ENCODE results near the gene GDPGP1. TPM values are rescaled to one million over a fixed set of nuclear protein-coding genes. Genes with fewer than 3 reads are reported as not detected.

Gene GDPGP1
- total and polyA plus RNA-seq, 9 of the 15 experiments (the other 6 are each of a cell fraction or from before 2014, with no cell fraction given) = 0.78 to 6.1 (median 2.8) TPM

- TF ChIP-seq, protein P1, sequence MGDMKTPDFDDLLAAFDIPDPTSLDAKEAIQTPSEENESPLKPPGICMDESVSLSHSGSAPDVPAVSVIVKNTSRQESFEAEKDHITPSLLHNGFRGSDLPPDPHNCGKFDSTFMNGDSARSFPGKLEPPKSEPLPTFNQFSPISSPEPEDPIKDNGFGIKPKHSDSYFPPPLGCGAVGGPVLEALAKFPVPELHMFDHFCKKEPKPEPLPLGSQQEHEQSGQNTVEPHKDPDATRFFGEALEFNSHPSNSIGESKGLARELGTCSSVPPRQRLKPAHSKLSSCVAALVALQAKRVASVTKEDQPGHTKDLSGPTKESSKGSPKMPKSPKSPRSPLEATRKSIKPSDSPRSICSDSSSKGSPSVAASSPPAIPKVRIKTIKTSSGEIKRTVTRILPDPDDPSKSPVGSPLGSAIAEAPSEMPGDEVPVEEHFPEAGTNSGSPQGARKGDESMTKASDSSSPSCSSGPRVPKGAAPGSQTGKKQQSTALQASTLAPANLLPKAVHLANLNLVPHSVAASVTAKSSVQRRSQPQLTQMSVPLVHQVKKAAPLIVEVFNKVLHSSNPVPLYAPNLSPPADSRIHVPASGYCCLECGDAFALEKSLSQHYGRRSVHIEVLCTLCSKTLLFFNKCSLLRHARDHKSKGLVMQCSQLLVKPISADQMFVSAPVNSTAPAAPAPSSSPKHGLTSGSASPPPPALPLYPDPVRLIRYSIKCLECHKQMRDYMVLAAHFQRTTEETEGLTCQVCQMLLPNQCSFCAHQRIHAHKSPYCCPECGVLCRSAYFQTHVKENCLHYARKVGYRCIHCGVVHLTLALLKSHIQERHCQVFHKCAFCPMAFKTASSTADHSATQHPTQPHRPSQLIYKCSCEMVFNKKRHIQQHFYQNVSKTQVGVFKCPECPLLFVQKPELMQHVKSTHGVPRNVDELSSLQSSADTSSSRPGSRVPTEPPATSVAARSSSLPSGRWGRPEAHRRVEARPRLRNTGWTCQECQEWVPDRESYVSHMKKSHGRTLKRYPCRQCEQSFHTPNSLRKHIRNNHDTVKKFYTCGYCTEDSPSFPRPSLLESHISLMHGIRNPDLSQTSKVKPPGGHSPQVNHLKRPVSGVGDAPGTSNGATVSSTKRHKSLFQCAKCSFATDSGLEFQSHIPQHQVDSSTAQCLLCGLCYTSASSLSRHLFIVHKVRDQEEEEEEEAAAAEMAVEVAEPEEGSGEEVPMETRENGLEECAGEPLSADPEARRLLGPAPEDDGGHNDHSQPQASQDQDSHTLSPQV (IDR thresholded peaks at IDR 0.05) = 0 out of 2 replicates have a peak, but pooled peaks have one; percentile 22
- TF ChIP-seq ZC3H8 (IDR thresholded peaks at IDR 0.05) = 0 out of 2 replicates have a peak, but pooled peaks have one; percentile 22
- peak; percentile 15 for TF ChIP-seq L3MBTL2 (IDR thresholded peaks at IDR 0.05)
- TF ChIP-seq ZNF57 (CRISPR knock-in tag; IDR thresholded peaks at IDR 0.05) = no peak
- no peak for TF ChIP-seq IRF2 (CRISPR knock-in tag; IDR thresholded peaks at IDR 0.05)
Observed at GRCh38 chr15:90266485-90266884, 32.5 kb downstream of the GDPGP1 start (continued).

GRCh38 chr15:90268415-90268814 lies 34.4 kb downstream of the GDPGP1 start:
- Histone ChIP-seq H3K27ac (ENCODE audit: extremely low read depth, low read depth, low read length) (no peak overlapping the region), H2AFZ (ENCODE audit: low read depth, low read length) (no peak overlapping the region), H3K4me1 (replicated peaks in 1 of 2; ENCODE audit: control insufficient read depth in 2 of 2, insufficient read depth in 2 of 2, low read length in 2 of 2) (peaks cover 14 to 18% of the 10 kb centered on the region in 2 experiments), H3K9me3 (replicated peaks; ENCODE audit: control insufficient read depth, insufficient read depth, low read depth, low read length) (no peaks in the 10 kb centered on the region), H3K4me2 (ENCODE audit: insufficient read depth, low read length) (peak overlapping the region; percentile 39), H3K4me3 (no peak overlapping the region), H3K79me2 (ENCODE audit: control insufficient read depth, insufficient read depth, low read length) (peaks cover 83% of the 10 kb centered on the region), H4K20me1 (replicated peaks; ENCODE audit: control insufficient read depth, insufficient read depth, low read length) (no peaks in the 10 kb centered on the region; the same call in 1 of the 2 replicates), H3K36me3 (ENCODE audit: control insufficient read depth, insufficient read depth, low read length) (peaks cover 57% of the 10 kb centered on the region), H3K9ac (ENCODE audit: insufficient read depth in 1 of 2, low read depth in 2 of 2, low read length in 2 of 2) (no peak overlapping the region), H3K9me1 (ENCODE audit: control insufficient read depth, insufficient read depth, low read length) (no peaks in the 10 kb centered on the region), H3K27me3 (ENCODE audit: control insufficient read depth in 2 of 2, insufficient read depth in 2 of 2, low read length in 2 of 2) (no peaks in the 10 kb centered on the region)
- ATAC-seq = no peak
- FAIRE-seq = no peak
- ChIA-PET CTCF (ENCODE audit: low intra/inter-chr PET ratio) (no interaction called here), POLR2A (interaction anchor here (0.6 to 1.2 kb wide), 5 partner anchors 14 to 256 kb away, joined by 3 to 5 read pairs (median 3); no protein-coding TSS in a partner anchor)
- BruUV-seq (replicated peaks) = no TSS peak
- WGBS (ENCODE audit: insufficient coverage, low coverage, missing lambda C conversion rate) = 53% methylated on average over 1 of the region's 1 CpG
- in situ Hi-C loops (cut with MboI) = loop anchor here (5.0 kb wide), 1 partner anchor 116 kb away; no protein-coding TSS in a partner anchor
- no peak for DNase-seq (ENCODE audit: extremely low read depth in 1 of 4, low spot score in 3 of 4)
- no peak for TF ChIP-seq ZNF212 (CRISPR knock-in tag; IDR thresholded peaks at IDR 0.05)
- TF ChIP-seq ZNF384 (IDR thresholded peaks at IDR 0.05; ENCODE audit: low read depth, low read length) = no peak
- TF ChIP-seq, protein P1 (IDR thresholded peaks at IDR 0.05) = no peak
- no peak for TF ChIP-seq KLF16 (IDR thresholded peaks at IDR 0.05)
- TF ChIP-seq GATAD2A (IDR thresholded peaks at IDR 0.05) = no peak
- TF ChIP-seq ZNF134 (CRISPR knock-in tag; conservative IDR thresholded peaks at IDR 0.05) = no peak
- no peak for TF ChIP-seq ETS2 (tag; IDR thresholded peaks at IDR 0.05; ENCODE audit: borderline replicate concordance, poor library complexity, severe bottlenecking)
- no peak for TF ChIP-seq POLR2H (tag; IDR thresholded peaks at IDR 0.05; ENCODE audit: low read depth)
- TF ChIP-seq CBFB (CRISPR knock-in tag; IDR thresholded peaks at IDR 0.05) = no peak
- TF ChIP-seq BRD9 (IDR thresholded peaks at IDR 0.05; ENCODE audit: low read depth, partially characterized antibody) = no peak
- TF ChIP-seq NONO (IDR thresholded peaks at IDR 0.05; ENCODE audit: low read depth in 2 of 2, low read length in 1 of 2) = no peak
- intact Hi-C loops (cut with micrococcal nuclease) = no loop called here

Data from K562 (cell line).